Measurements from ENCODE around the gene SLC25A12. TPM values are rescaled to one million over a fixed set of nuclear protein-coding genes. Genes with fewer than 3 reads are reported as not detected.
"Not testable (repeated sequence)": the region's sequence is repeated elsewhere in the genome, so short reads cannot be mapped to it uniquely, and the experiment has no call there.

The SLC25A12 gene
- total RNA-seq, 1 donor from 2014 or later = 9.7 TPM

GRCh38 chr2:171785450-171785849 is 108.6 kb downstream of the SLC25A12 start:
- H3K27ac Mint-ChIP-seq (ENCODE audit: unreplicated experiment) = no peak overlapping the region
- peaks cover 11% of the 10 kb centered on the region for H3K4me1 Mint-ChIP-seq (ENCODE audit: unreplicated experiment)
- TF ChIP-seq CTCF (IDR thresholded peaks at IDR 0.05; ENCODE audit: unreplicated experiment) = no peak
- H3K36me3 Mint-ChIP-seq (ENCODE audit: low read depth, unreplicated experiment) = no peaks in the 10 kb centered on the region
- H3K27me3 Mint-ChIP-seq (ENCODE audit: unreplicated experiment) = no peaks in the 10 kb centered on the region
- no peaks in the 10 kb centered on the region for H3K9me3 Mint-ChIP-seq (ENCODE audit: unreplicated experiment)
- no peak for DNase-seq (ENCODE audit: low spot score)
- no peak overlapping the region for H3K4me3 Mint-ChIP-seq (ENCODE audit: unreplicated experiment)

DNA sequence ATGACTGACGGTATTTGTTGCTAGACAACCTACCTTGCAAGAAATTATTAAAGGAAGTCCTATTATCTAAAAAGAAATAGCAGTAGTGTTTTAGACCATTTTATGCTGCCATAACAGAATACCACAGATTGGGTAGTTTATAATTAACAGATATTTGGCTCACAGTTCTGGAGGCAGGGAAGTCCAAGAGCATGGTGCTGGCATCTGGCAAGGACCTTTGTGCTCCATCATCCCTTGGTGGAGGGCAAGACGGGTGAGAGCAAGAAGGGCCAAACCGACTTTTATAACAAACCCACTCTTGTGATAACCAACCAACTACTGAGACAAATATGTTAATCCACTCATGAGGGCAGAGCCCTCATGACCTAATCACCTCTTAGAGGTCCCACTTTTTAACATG is 115.5 kb downstream of the SLC25A12 start:
- Mint-ChIP-seq H3K36me3 (ENCODE audit: low read depth, unreplicated experiment) (peaks cover 25% of the 10 kb centered on the region), H3K4me1 (ENCODE audit: unreplicated experiment) (no peaks in the 10 kb centered on the region), H3K9me3 (ENCODE audit: unreplicated experiment) (no peaks in the 10 kb centered on the region)

DNA sequence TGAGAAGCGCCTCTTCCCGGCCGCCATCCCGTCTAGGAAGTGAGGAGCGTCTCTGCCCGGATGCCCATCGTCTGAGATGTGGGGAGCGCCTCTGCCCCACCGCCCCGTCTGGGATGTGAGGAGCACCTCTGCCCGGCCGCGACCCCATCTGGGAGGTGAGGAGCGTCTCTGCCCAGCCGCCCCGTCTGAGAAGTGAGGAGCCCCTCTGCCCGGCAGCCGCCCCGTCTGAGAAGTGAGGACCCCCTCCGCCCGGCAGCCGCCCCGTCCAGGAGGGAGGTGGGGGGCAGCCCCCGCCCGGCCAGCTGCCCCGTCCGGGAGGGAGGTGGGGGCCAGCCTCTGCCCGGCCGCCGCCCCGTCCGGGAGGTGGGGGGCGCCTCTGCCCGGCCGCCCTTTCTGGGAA is 119.5 kb downstream of the SLC25A12 start:
- DNase-seq (ENCODE audit: low spot score); H3K4me3 Mint-ChIP-seq (ENCODE audit: unreplicated experiment); H3K27ac Mint-ChIP-seq (ENCODE audit: unreplicated experiment); H3K4me1 Mint-ChIP-seq (ENCODE audit: unreplicated experiment); H3K9me3 Mint-ChIP-seq (ENCODE audit: unreplicated experiment); H3K27me3 Mint-ChIP-seq (ENCODE audit: unreplicated experiment): not testable (repeated sequence)
- peaks cover 27% of the 10 kb centered on the region for H3K36me3 Mint-ChIP-seq (ENCODE audit: low read depth, unreplicated experiment)

More for the DNA sequence above, 115.5 kb downstream of the SLC25A12 start:
- DNase-seq (ENCODE audit: low spot score) = no peak
- Mint-ChIP-seq H3K4me3 (ENCODE audit: unreplicated experiment) (no peak overlapping the region), H3K27ac (ENCODE audit: unreplicated experiment) (no peak overlapping the region), H3K27me3 (ENCODE audit: unreplicated experiment) (no peaks in the 10 kb centered on the region)
- TF ChIP-seq CTCF (IDR thresholded peaks at IDR 0.05; ENCODE audit: unreplicated experiment) = no peak

GRCh38 chr2:171772373-171772772 is 121.7 kb downstream of the SLC25A12 start:
- DNase-seq (ENCODE audit: low spot score) = no peak
- Mint-ChIP-seq H3K9me3 (ENCODE audit: unreplicated experiment) (peaks cover 5% of the 10 kb centered on the region), H3K36me3 (ENCODE audit: low read depth, unreplicated experiment) (peaks cover 18% of the 10 kb centered on the region), H3K27me3 (ENCODE audit: unreplicated experiment) (no peaks in the 10 kb centered on the region), H3K27ac (ENCODE audit: unreplicated experiment) (no peak overlapping the region), H3K4me3 (ENCODE audit: unreplicated experiment) (no peak overlapping the region), H3K4me1 (ENCODE audit: unreplicated experiment) (no peaks in the 10 kb centered on the region)
- no peak for TF ChIP-seq CTCF (IDR thresholded peaks at IDR 0.05; ENCODE audit: unreplicated experiment)

- Mint-ChIP-seq H3K4me3 (ENCODE audit: unreplicated experiment) (no peak overlapping the region), H3K27me3 (ENCODE audit: unreplicated experiment) (no peaks in the 10 kb centered on the region), H3K27ac (ENCODE audit: unreplicated experiment) (no peak overlapping the region), H3K36me3 (ENCODE audit: low read depth, unreplicated experiment) (peaks cover 16% of the 10 kb centered on the region), H3K4me1 (ENCODE audit: unreplicated experiment) (no peaks in the 10 kb centered on the region), H3K9me3 (ENCODE audit: unreplicated experiment) (peaks cover 5% of the 10 kb centered on the region)
- DNase-seq (ENCODE audit: low spot score) = no peak
- no peak for TF ChIP-seq CTCF (IDR thresholded peaks at IDR 0.05; ENCODE audit: unreplicated experiment)
These were observed 122.6 kb downstream of the SLC25A12 start for GRCh38 chr2:171771463-171771862.

- Mint-ChIP-seq H3K27me3 (ENCODE audit: unreplicated experiment) (no peaks in the 10 kb centered on the region), H3K4me3 (ENCODE audit: unreplicated experiment) (no peak overlapping the region), H3K27ac (ENCODE audit: unreplicated experiment) (no peak overlapping the region), H3K36me3 (ENCODE audit: low read depth, unreplicated experiment) (peaks cover 15% of the 10 kb centered on the region), H3K9me3 (ENCODE audit: unreplicated experiment) (no peaks in the 10 kb centered on the region), H3K4me1 (ENCODE audit: unreplicated experiment) (no peaks in the 10 kb centered on the region)
- DNase-seq (ENCODE audit: low spot score) = no peak
- no peak for TF ChIP-seq CTCF (IDR thresholded peaks at IDR 0.05; ENCODE audit: unreplicated experiment)
These were observed 130.4 kb downstream of the SLC25A12 start for GRCh38 chr2:171763602-171764001.
